Breast epithelium (tissue), 3 donors: ENCODE results near the gene ATG14.

ENCODE experiments used
- CTCF ChIP-seq, 3 donors: fragments of 450-650 bp; IDR thresholded peaks; one replicate each; pipeline ENCODE4 v1.5.1; 2016 to 2017; ENCODE audit warnings: antibody characterized with exemption in 3 of 3, mild to moderate bottlenecking in 3 of 3, moderate library complexity in 3 of 3
- POLR2A ChIP-seq: fragments of 450-650 bp; IDR thresholded peaks from one replicate; pipeline ENCODE4 v1.6.1; 2016; ENCODE audit warnings: antibody characterized with exemption, mild to moderate bottlenecking, moderate library complexity
- POLR2AphosphoS5 ChIP-seq, 3 donors: sonication (generic); formaldehyde crosslinking; IDR thresholded peaks; one replicate each; pipeline ENCODE4 v1.6.1; 2017; ENCODE audit warnings: antibody characterized with exemption in 3 of 3

DNA sequence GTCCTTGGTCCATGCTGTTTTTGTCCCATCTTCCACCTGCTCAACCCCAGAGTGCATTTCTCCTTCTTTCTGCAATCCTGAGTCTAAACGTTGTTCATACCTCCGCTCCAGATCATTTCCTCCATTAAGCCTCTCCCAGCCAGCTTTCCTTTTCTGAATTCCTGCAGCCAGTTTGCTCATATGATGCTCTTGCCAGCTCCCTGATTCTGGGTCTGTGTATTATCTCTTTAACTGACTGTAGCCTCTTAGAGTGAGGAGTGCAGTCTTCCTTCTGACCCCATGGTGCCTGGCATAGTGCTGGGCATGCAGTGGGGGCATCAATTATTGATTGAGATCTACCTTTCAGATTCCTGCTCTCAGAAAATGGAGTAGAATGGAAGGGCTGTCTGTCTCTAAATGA lies 40.3 kb upstream of the ATG14 start:
- TF ChIP-seq POLR2A = no peak
- TF ChIP-seq CTCF (IDR thresholded peaks at IDR 0.05) = no peak
- no peak for TF ChIP-seq POLR2AphosphoS5 (IDR thresholded peaks at IDR 0.05)
